Measurements from ENCODE around the gene IGFL4. TPM values are rescaled to one million over a fixed set of nuclear protein-coding genes. Genes with fewer than 3 reads are reported as not detected.

IGFL4 gene
- total and polyA plus RNA-seq, 10 of the 15 experiments (the other 5 are each of a cell fraction or from before 2014, with no cell fraction given): not detected

GRCh38 chr19:46015687-46016425 is 24.9 kb downstream of the IGFL4 start:
- POLR2A ChIA-PET: interaction anchor here (1.2 kb wide), 1 partner anchor 152 kb away, joined by 7 read pairs; the partner anchor contains the start of genes FOXA3 and SYMPK
- peak overlapping the region; percentile 51; the same call in 1 of the 2 replicates for H2AFZ ChIP-seq (ENCODE audit: control insufficient read depth, low read depth, low read length)
- no peaks in the 10 kb centered on the region for H3K27me3 ChIP-seq (replicated peaks in 1 of 2; ENCODE audit: control insufficient read depth in 2 of 2, insufficient read depth in 2 of 2, low read length in 1 of 2)
- RAD21 ChIA-PET (ENCODE audit: unreplicated experiment): interaction anchor here (1.1 to 1.2 kb wide), 3 partner anchors 155 to 247 kb away, joined by 3 to 5 read pairs (median 3); partner anchors contain the start of gene SIX5
- intact Hi-C loops (cut with micrococcal nuclease; ENCODE audit: unreplicated experiment) (no loop called here), in situ Hi-C loops (cut with MboI) (no loop called here)
- H3K36me3 ChIP-seq (ENCODE audit: control insufficient read depth in 2 of 2, insufficient read depth in 2 of 2, low read length in 1 of 2): no peaks in the 10 kb centered on the region; a peak in 1 of 4 replicates
- CTCF ChIA-PET: interaction anchor here (0.9 to 2.0 kb wide), 5 partner anchors 12 to 199 kb away, joined by 3 to 17 read pairs (median 7); partner anchors contain the start of genes CCDC61, MYPOP and SYMPK
- ATAC-seq (peak; percentile 35), FAIRE-seq (no peak), DNase-seq (ENCODE audit: low read depth, low spot score) (no peak)
- H3K9ac ChIP-seq (ENCODE audit: control insufficient read depth, insufficient read depth, low read length): peak overlapping the region; percentile 24; the same call in 1 of the 2 replicates
- SMC1A ChIA-PET (ENCODE audit: uncharacterized antibody, unreplicated experiment): no interaction called here
- 0 out of 2 replicates have a peak, but pooled peaks have one; percentile 13 for TF ChIP-seq IKZF1 (conservative IDR thresholded peaks at IDR 0.05)
- TF ChIP-seq, protein P1, sequence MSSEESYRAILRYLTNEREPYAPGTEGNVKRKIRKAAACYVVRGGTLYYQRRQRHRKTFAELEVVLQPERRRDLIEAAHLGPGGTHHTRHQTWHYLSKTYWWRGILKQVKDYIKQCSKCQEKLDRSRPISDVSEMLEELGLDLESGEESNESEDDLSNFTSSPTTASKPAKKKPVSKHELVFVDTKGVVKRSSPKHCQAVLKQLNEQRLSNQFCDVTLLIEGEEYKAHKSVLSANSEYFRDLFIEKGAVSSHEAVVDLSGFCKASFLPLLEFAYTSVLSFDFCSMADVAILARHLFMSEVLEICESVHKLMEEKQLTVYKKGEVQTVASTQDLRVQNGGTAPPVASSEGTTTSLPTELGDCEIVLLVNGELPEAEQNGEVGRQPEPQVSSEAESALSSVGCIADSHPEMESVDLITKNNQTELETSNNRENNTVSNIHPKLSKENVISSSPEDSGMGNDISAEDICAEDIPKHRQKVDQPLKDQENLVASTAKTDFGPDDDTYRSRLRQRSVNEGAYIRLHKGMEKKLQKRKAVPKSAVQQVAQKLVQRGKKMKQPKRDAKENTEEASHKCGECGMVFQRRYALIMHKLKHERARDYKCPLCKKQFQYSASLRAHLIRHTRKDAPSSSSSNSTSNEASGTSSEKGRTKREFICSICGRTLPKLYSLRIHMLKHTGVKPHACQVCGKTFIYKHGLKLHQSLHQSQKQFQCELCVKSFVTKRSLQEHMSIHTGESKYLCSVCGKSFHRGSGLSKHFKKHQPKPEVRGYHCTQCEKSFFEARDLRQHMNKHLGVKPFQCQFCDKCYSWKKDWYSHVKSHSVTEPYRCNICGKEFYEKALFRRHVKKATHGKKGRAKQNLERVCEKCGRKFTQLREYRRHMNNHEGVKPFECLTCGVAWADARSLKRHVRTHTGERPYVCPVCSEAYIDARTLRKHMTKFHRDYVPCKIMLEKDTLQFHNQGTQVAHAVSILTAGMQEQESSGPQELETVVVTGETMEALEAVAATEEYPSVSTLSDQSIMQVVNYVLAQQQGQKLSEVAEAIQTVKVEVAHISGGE (CRISPR knock-in tag; IDR thresholded peaks at IDR 0.05): no peak
- no peaks in the 10 kb centered on the region; the same call in 1 of the 2 replicates for H4K20me1 ChIP-seq (ENCODE audit: control insufficient read depth, insufficient read depth)
- peak overlapping the region; percentile 74; the same call in 1 of the 2 replicates for H3K4me3 ChIP-seq
- peaks cover 5% of the 10 kb centered on the region for H3K4me1 ChIP-seq (ENCODE audit: control insufficient read depth, insufficient read depth, low read length)
- no peak overlapping the region for H3K27ac ChIP-seq (ENCODE audit: control insufficient read depth, insufficient read depth)
- BruUV-seq (replicated peaks): no TSS peak
- H3K4me2 ChIP-seq (ENCODE audit: control insufficient read depth, insufficient read depth): peak overlapping the region; percentile 90
- no peaks in the 10 kb centered on the region for H3K79me2 ChIP-seq (ENCODE audit: control insufficient read depth, insufficient read depth, low read length)
- no peaks in the 10 kb centered on the region for H3K9me3 ChIP-seq (replicated peaks; ENCODE audit: control insufficient read depth, insufficient read depth, low read length)
- WGBS (ENCODE audit: insufficient coverage, insufficient replicate concordance, low lambda C conversion rate, missing lambda C conversion rate): 40% methylated on average over 54 of the region's 63 CpGs

Measured in GM12878 (cell line).